Measurements from ENCODE around the gene OSMR. TPM values are rescaled to one million over a fixed set of nuclear protein-coding genes. Genes with fewer than 3 reads are reported as not detected.

OSMR gene
- 0.06 TPM for polyA plus RNA-seq (2012; ENCODE audit: missing spikeins)

- TF ChIP-seq TAF1 (IDR thresholded peaks at IDR 0.05; ENCODE audit: borderline replicate concordance, low read depth, low read length) (no peak), POLR2A (IDR thresholded peaks at IDR 0.05; ENCODE audit: low read depth, low read length) (no peak), POLR2AphosphoS5 (IDR thresholded peaks at IDR 0.05; ENCODE audit: low read depth, low read length) (no peak)
- no peak for FAIRE-seq
- no peak for DNase-seq (ENCODE audit: insufficient read length)
Measured at GRCh38 chr5:38845526-38846378, at the start of gene OSMR. OSMR (plus strand) TSS chr5:38846012; CDS start chr5:38869045, 23,033 bp downstream.

GRCh38 chr5:38796742-38797108 lies 49.1 kb upstream of the OSMR start:
- no peak for DNase-seq (ENCODE audit: insufficient read length)
- TF ChIP-seq POLR2AphosphoS5 (IDR thresholded peaks at IDR 0.05; ENCODE audit: low read depth, low read length) (no peak), POLR2A (IDR thresholded peaks at IDR 0.05; ENCODE audit: low read depth, low read length) (no peak), TAF1 (IDR thresholded peaks at IDR 0.05; ENCODE audit: borderline replicate concordance, low read depth, low read length) (no peak)
- no peak for FAIRE-seq

- DNase-seq (ENCODE audit: insufficient read length) (no peak), FAIRE-seq (no peak)
- TF ChIP-seq POLR2A (IDR thresholded peaks at IDR 0.05; ENCODE audit: low read depth, low read length): no peak
Measured at GRCh38 chr5:38797838-38798237, 48.0 kb upstream of the OSMR start.

DNA sequence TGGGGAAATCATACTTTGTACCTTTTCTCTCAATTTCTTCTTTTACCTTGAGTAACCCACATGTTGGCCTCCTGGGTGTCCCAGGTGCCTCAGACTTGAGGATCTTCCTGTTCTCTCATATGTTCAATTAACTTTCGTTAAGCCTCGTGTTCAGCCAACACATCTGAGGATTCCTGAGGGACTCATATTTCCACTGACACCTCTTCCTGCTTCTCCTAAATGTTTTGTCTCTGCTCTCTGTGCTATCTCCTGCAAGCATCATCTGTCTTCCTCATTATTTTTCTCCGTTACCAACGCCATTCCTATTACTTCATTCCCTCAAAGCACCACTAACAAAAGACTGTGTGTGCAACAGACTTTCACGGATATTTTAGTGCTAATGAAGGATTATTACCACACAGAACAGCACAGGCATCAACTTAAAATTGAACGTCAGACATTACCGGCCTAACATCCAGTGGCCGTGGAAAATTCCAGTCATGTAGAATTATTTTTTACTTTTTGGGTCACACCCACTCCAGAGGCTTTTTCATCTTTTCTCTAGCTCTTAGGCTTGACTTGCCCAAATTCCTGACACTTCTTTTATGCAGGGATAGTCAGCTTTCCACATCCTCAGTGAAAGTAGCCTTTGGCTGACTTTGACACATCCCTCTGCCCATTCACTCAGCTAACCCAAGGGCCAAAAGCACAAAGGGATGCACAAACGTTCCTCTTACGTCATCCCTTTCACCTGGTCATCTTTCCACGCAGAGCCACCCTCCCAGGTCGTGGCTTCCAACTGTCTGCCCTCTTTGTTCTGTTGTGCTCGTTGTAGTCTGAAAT lies 46.0 kb upstream of the OSMR start:
- no peak for FAIRE-seq
- TF ChIP-seq POLR2AphosphoS5 (IDR thresholded peaks at IDR 0.05; ENCODE audit: low read depth, low read length) (no peak), TAF1 (IDR thresholded peaks at IDR 0.05; ENCODE audit: borderline replicate concordance, low read depth, low read length) (no peak), POLR2A (IDR thresholded peaks at IDR 0.05; ENCODE audit: low read depth, low read length) (no peak)
- no peak for DNase-seq (ENCODE audit: insufficient read length)

DNA sequence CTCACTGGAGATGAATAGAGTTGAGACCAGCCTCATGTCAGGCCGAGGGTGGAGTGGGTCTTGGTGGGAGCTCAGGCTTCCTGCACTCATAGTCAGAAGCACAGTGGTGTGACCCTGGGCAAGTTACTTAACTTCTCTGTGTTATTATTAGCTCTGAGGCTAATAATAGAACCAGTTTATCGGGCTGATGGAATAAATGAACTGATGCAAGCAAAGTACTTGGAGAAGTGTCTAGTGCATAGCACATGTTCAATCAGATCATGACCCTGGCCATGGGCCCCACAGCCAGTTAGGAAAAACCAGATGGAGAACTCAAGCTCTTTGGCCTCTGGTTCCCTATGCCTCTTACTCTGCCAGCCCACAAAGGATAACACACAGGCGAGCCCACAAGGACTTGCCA lies 45.3 kb upstream of the OSMR start:
- DNase-seq (ENCODE audit: insufficient read length) (no peak), FAIRE-seq (no peak)
- TF ChIP-seq TAF1 (IDR thresholded peaks at IDR 0.05; ENCODE audit: borderline replicate concordance, low read depth, low read length): no peak
- TF ChIP-seq POLR2A (IDR thresholded peaks at IDR 0.05; ENCODE audit: low read depth, low read length): no peak
- TF ChIP-seq POLR2AphosphoS5 (IDR thresholded peaks at IDR 0.05; ENCODE audit: low read depth, low read length): no peak

- no peak for TF ChIP-seq POLR2AphosphoS5 (IDR thresholded peaks at IDR 0.05; ENCODE audit: low read depth, low read length)
- TF ChIP-seq TAF1 (IDR thresholded peaks at IDR 0.05; ENCODE audit: borderline replicate concordance, low read depth, low read length): no peak
- no peak for TF ChIP-seq POLR2A (IDR thresholded peaks at IDR 0.05; ENCODE audit: low read depth, low read length)
- DNase-seq (ENCODE audit: insufficient read length) (no peak), FAIRE-seq (no peak)
Measured at GRCh38 chr5:38802125-38802524, 43.7 kb upstream of the OSMR start.

GRCh38 chr5:38803246-38803645 lies 42.6 kb upstream of the OSMR start:
- no peak for TF ChIP-seq POLR2AphosphoS5 (IDR thresholded peaks at IDR 0.05; ENCODE audit: low read depth, low read length)
- TF ChIP-seq POLR2A (IDR thresholded peaks at IDR 0.05; ENCODE audit: low read depth, low read length): no peak
- no peak for TF ChIP-seq TAF1 (IDR thresholded peaks at IDR 0.05; ENCODE audit: borderline replicate concordance, low read depth, low read length)
- FAIRE-seq (no peak), DNase-seq (ENCODE audit: insufficient read length) (no peak)

DNA sequence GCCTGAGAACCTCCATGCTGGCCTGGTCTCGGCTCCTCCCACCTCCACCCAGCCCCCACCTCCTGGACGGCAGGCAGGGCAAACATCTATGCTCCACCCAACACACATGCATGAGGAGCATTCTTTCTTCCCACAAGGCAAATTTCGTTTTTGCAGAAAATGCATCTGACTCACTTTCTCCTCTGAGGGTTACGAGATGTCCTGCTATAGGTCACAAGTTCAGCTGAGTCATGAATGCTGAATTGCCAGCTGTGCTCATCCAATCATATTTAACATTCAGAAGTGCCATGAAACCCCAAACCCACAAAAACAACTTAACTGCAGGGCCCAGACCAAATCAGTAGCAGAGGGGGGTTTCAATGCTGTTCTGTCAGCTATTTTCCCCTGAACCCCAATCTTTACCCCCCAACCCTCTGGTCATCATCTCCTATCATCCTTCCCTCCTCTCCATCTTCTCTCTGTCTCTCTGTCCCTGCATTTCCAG lies 39.0 kb upstream of the OSMR start:
- TF ChIP-seq POLR2AphosphoS5 (IDR thresholded peaks at IDR 0.05; ENCODE audit: low read depth, low read length) (no peak), POLR2A (IDR thresholded peaks at IDR 0.05; ENCODE audit: low read depth, low read length) (no peak), TAF1 (IDR thresholded peaks at IDR 0.05; ENCODE audit: borderline replicate concordance, low read depth, low read length) (no peak)
- FAIRE-seq: no peak
- no peak for DNase-seq (ENCODE audit: insufficient read length)

DNA sequence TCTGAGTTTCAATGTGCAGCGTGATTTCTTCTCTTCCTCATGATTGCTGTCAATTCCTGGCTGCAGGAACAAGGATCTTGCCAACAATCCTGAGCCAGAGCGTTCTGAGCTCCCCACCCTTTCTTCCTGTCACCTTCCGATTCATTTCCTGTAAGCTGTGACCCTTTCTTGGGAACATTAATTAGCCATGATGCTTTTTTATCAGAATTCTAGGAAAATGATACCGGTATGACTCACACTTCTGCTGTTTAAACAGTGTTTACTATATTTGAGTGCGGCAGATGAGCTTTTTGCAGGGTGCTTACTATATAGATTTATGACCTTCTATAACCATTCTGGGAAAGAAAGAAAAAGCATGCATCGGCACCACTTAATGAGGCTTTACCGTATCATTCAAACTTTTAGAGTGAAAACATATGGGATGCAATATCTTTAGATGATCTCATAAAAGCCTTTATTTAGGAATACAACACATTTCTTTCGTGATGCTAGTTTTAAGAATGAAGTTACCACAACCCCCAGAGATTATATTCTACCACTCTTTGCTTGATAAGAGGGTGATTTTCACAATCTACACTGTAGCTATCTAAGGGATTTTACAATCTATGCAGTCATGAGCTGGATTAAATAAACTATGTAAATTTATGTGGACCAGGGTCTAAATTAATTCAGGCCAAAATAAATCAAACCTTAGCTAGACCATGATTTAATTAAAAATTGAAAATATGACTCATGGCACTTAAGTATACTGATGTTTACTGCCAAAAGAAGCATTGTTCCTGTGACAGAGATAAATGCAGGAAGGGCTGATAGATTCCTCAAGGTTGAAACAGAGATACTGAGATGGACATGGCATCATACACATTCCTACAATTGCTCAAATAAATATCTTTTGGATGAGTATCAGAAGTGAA lies 38.0 kb upstream of the OSMR start:
- FAIRE-seq (no peak), DNase-seq (ENCODE audit: insufficient read length) (no peak)
- TF ChIP-seq TAF1 (IDR thresholded peaks at IDR 0.05; ENCODE audit: borderline replicate concordance, low read depth, low read length): no peak
- no peak for TF ChIP-seq POLR2A (IDR thresholded peaks at IDR 0.05; ENCODE audit: low read depth, low read length)
- no peak for TF ChIP-seq POLR2AphosphoS5 (IDR thresholded peaks at IDR 0.05; ENCODE audit: low read depth, low read length)

DNA sequence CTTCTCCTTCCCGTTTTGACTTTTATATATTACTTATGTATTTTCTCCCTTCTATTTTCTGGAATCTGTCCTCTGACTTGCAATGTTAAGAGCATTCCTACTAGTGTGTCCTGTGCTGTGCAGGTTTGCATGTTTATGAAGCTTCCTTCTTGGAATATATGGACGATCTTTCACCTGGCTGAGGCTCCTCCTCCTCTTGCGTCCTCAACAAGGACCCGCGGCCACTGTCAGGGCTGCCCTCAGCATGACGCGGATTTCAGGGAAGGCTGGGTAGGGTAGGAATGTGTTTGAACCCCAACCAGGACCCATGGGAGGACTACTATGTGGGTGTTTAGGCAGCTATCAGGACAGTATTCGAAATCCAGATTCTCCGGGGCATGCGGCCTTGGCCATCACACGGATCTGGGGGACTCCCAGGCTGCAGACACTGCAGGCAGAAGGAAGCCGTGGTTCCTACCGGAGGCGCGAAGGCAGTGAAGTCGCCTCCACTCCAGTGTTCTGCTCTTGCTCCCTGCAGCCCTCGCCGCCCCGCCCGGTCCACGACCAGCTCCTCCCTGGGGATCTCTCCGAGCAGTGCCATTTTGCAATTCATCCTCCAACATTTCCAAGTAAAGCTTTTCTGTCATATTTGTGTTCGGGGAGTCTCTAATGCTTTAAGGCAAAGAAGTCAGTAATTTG lies 37.0 kb upstream of the OSMR start:
- TF ChIP-seq POLR2A (IDR thresholded peaks at IDR 0.05; ENCODE audit: low read depth, low read length) (no peak), TAF1 (IDR thresholded peaks at IDR 0.05; ENCODE audit: borderline replicate concordance, low read depth, low read length) (no peak), POLR2AphosphoS5 (IDR thresholded peaks at IDR 0.05; ENCODE audit: low read depth, low read length) (no peak)
- DNase-seq (ENCODE audit: insufficient read length): no peak
- FAIRE-seq: no peak
